Transverse colon (tissue), 3 donors: ENCODE measurements around the gene OTOL1.

ENCODE experiments used
- CTCF ChIP-seq, 5 experiments: fragments of 200-600 bp in 3 of 5; fragments of 450-650 bp in 2 of 5; sonication (generic) in 3 of 5; IDR thresholded peaks; 1 replicate in 2 of 5; 2 replicates in 3 of 5; pipeline ENCODE4 v1.5.1; 2016 to 2017; ENCODE audit warnings: antibody characterized with exemption in 5 of 5, inconsistent platforms in 3 of 5, mild to moderate bottlenecking in 2 of 5, moderate library complexity in 1 of 5
- EP300 ChIP-seq: sonication (generic); formaldehyde crosslinking; IDR thresholded peaks from one replicate; pipeline ENCODE4 v1.6.1; 2017; ENCODE audit warnings: antibody characterized with exemption, low read depth

- TF ChIP-seq EP300 = no peak
- no peak for TF ChIP-seq CTCF (IDR thresholded peaks at IDR 0.05)
Measured at GRCh38 chr3:161510510-161511260, 14.1 kb downstream of the OTOL1 start.
